Astrocyte of the spinal cord (primary cell): Measurements from ENCODE around the gene NR3C1.

Experiments
- DNase-seq: peaks from one replicate; pipeline ENCODE4 v3.0.0; 2011; ENCODE audit warnings: low read depth, low spot score
- H3K4me3 ChIP-seq: 2 replicates; pipeline ENCODE4 v1.5.1; 2011; ENCODE audit warnings: low read depth, mild to moderate bottlenecking, low read length, moderate library complexity
- in situ Hi-C: cut with HindIII; loops from 2 replicates; pipeline ENCODE4 v1.10.0; 2017; ENCODE audit warnings: low sequenced_read_pairs
- TF ChIP-seq, protein P1 (sequence below): IDR thresholded peaks from 2 replicates; pipeline ENCODE4 v1.5.1; 2012; ENCODE audit warnings: low read depth, mild to moderate bottlenecking, low read length, inconsistent platforms

Gene NR3C1

DNA sequence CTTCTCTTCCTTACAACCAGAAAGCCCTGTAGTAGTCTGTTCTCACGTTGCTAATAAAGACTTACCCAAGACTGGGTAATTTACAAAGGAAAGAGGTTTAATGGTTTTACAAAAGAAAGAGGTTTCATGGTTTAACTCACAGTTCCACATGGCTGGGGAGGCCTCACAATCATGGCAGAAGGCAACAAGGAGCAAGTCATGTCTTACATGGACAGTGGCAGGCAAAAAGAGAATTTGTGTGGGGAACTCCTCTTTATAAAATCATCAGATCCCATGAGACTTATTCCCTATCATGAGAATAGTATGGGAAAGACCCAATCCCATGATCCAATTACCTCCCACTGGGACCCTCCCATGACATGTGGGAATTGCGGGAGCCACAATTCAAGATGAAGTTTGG is 164.9 kb downstream of the NR3C1 start:
- no peak overlapping the region for H3K4me3 ChIP-seq
- TF ChIP-seq, protein P1, sequence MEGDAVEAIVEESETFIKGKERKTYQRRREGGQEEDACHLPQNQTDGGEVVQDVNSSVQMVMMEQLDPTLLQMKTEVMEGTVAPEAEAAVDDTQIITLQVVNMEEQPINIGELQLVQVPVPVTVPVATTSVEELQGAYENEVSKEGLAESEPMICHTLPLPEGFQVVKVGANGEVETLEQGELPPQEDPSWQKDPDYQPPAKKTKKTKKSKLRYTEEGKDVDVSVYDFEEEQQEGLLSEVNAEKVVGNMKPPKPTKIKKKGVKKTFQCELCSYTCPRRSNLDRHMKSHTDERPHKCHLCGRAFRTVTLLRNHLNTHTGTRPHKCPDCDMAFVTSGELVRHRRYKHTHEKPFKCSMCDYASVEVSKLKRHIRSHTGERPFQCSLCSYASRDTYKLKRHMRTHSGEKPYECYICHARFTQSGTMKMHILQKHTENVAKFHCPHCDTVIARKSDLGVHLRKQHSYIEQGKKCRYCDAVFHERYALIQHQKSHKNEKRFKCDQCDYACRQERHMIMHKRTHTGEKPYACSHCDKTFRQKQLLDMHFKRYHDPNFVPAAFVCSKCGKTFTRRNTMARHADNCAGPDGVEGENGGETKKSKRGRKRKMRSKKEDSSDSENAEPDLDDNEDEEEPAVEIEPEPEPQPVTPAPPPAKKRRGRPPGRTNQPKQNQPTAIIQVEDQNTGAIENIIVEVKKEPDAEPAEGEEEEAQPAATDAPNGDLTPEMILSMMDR = no peak
- in situ Hi-C loops = no loop called here
- DNase-seq = no peak

DNA sequence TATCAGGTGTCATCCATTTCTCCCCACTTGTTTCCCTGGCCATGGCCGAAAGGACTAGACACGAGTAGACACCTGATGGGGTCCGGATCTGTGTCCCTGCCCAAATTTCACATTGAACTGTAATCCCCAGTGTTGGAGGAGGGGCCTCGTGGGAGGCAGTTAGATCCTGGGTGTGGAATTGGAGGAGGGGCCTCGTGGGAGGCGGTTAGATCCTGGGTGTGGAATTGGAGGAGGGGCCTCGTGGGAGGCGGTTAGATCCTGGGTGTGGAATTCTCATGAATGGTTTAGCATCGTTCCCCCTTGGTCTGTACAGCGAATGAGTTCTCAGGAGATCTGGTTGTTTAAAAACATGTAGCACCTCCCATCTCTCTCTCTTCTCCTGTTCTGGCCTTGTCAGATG is 165.8 kb downstream of the NR3C1 start:
- TF ChIP-seq, protein P1 = no peak
- in situ Hi-C loops = no loop called here
- no peak overlapping the region for H3K4me3 ChIP-seq
- DNase-seq = no peak

DNA sequence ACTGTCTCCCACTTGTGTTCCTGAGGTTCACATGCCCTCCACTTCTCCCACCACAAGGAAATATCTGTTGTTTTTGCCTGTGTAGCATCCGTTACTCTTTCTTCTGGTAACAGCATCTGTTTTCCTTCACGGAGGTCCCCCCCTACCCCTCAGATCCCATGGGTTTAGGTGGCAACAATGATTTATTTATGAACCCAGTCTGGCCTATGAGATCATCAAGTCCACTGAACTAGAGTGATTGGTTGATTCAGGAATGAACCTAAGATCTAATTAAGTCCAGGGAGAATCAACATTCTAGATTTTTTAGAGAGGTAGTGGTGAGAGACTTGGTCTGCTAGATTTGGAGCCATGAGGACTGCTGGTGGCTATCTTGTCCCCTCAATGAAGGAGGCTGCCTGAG is 166.8 kb downstream of the NR3C1 start:
- no peak overlapping the region for H3K4me3 ChIP-seq
- TF ChIP-seq, protein P1 = no peak
- no peak for DNase-seq
- in situ Hi-C loops = no loop called here

DNA sequence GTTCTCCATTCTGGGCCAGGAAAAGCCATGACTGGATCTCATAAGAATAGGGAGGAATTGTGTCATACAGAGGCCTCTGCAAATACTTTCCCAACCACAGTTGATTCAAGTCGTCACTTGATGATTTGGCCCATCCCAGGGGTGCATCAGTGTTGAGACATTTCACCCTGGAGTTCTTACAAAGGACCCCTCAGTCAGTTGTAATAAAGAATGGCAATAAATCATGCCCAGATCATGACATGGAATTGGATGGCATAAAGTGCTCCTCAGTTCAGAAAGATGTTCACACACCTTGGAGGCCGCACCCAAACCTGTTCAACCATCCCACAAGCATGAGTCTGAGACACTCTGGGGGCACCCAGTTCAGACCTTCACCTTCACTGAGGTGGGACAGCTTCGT is 168.1 kb downstream of the NR3C1 start:
- no peak overlapping the region for H3K4me3 ChIP-seq
- in situ Hi-C loops = no loop called here
- TF ChIP-seq, protein P1 = no peak
- peak; percentile 44 for DNase-seq

DNA sequence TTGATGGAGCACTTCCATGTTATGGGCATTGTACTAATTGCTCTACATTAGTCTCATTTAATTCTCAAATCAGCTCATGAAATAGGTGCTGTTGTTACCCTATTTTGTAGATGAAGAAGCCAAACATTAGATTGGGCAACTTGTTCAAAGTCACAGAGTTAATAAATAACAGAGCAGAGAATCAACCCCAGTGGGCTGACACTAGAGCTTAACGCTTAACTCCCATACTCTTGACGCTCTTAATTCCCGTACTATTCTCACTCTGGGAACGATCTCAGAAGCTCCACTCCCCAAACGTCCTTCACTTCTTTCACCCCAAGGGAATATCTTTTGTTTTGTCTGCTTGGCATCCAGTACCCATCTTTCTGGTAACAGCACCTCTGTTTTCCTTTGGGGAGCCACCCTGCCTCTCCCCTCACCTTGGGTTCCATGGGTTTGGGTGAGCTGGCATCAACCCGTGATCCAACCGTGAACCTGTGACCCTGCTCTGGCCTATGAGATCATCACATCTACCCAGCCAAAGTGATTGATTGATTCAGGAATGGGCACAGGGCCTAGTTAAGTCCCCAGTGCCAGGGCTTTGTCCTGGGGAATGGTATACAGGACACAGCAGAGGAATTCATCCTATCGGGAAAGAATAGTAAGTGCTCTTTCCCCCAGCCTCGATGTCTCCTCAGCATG is 169.2 kb downstream of the NR3C1 start:
- H3K4me3 ChIP-seq = no peak overlapping the region
- TF ChIP-seq, protein P1 = no peak
- in situ Hi-C loops = no loop called here
- no peak for DNase-seq

DNA sequence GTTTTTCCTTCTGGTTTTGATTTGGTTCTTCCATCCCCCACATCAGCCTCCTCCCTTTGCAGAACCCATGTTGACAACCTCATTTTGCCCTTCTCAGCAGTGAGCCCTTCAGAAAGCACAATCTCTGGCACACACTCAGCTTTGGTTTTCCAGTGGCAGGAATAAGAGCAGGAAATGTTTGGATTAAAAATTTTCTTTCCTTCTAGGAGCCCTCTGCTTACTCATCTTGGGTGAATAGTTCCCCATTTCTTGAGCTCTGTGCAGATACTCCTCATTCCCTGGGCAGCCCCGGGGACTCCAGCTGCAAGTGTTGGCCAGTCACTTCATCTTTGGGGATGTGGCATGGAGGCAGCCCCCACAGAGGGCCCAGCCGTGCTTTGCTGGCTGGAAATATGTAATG is 170.5 kb downstream of the NR3C1 start:
- no peak overlapping the region for H3K4me3 ChIP-seq
- TF ChIP-seq, protein P1 = no peak
- in situ Hi-C loops = no loop called here
- DNase-seq = peak; percentile 55
